HEK293 (cell line): Measurements from ENCODE around the gene NIPAL3.

Source experiments
- CTCF ChIP-seq: fragments of 450-650 bp; formaldehyde crosslinking; IDR thresholded peaks from 2 replicates; pipeline ENCODE4 v1.5.1; 2016; ENCODE audit warnings: missing biosample characterization, missing genetic modification characterization
- ELK4 ChIP-seq: IDR thresholded peaks from 2 replicates; pipeline ENCODE4 v1.6.1; 2011; ENCODE audit warnings: mild to moderate bottlenecking, low read depth, low read length, borderline replicate concordance
- REST ChIP-seq: fragments of 450-650 bp; formaldehyde crosslinking; IDR thresholded peaks from 2 replicates; pipeline ENCODE4 v1.5.1; 2016; ENCODE audit warnings: missing biosample characterization, missing genetic modification characterization
- SP3 ChIP-seq: fragments of 450-650 bp; formaldehyde crosslinking; IDR thresholded peaks from 2 replicates; pipeline ENCODE4 v1.5.1; 2016; ENCODE audit warnings: missing biosample characterization, missing genetic modification characterization
- TRIM28 ChIP-seq: IDR thresholded peaks from 2 replicates; pipeline ENCODE4 v1.6.1; 2011; ENCODE audit warnings: low read length, control low read depth, borderline replicate concordance
- ZBTB44 ChIP-seq: fragments of 450-650 bp; IDR thresholded peaks from 2 replicates; pipeline ENCODE4 v1.5.1; 2018; ENCODE audit warnings: missing biosample characterization, mild to moderate bottlenecking, missing genetic modification characterization
- ZFP41 ChIP-seq: fragments of 450-650 bp; formaldehyde crosslinking; IDR thresholded peaks from 2 replicates; pipeline ENCODE4 v1.5.1; 2016; ENCODE audit warnings: missing biosample characterization, missing genetic modification characterization, borderline replicate concordance
- ZNF121 ChIP-seq: fragments of 450-650 bp; formaldehyde crosslinking; IDR thresholded peaks from 2 replicates; pipeline ENCODE4 v1.5.1; 2016; ENCODE audit warnings: missing biosample characterization, missing genetic modification characterization
- ZNF266 ChIP-seq: fragments of 450-650 bp; formaldehyde crosslinking; IDR thresholded peaks from 2 replicates; pipeline ENCODE4 v1.5.1; 2016; ENCODE audit warnings: missing biosample characterization, missing genetic modification characterization, low read depth
- ZNF670 ChIP-seq: fragments of 450-650 bp; formaldehyde crosslinking; IDR thresholded peaks from 2 replicates; pipeline ENCODE4 v1.5.1; 2016; ENCODE audit warnings: missing biosample characterization, missing genetic modification characterization, low read depth
- ZNF768 ChIP-seq: fragments of 450-650 bp; formaldehyde crosslinking; IDR thresholded peaks from 2 replicates; pipeline ENCODE4 v1.5.1; 2018; ENCODE audit warnings: missing biosample characterization, mild to moderate bottlenecking, missing genetic modification characterization
- ZSCAN30 ChIP-seq: fragments of 450-650 bp; IDR thresholded peaks from 2 replicates; pipeline ENCODE4 v1.5.1; 2018; ENCODE audit warnings: missing biosample characterization, mild to moderate bottlenecking, missing genetic modification characterization, moderate library complexity

- TF ChIP-seq ELK4 = no peak
- no peak for TF ChIP-seq CTCF (tag by site-specific recombination)
- TF ChIP-seq SP3 (tag by site-specific recombination) = no peak
- TF ChIP-seq ZFP41 (tag by site-specific recombination) = no peak
- TF ChIP-seq ZNF266 = no peak
- TF ChIP-seq REST (tag by site-specific recombination) = no peak
- no peak for TF ChIP-seq TRIM28
- TF ChIP-seq ZNF670 (tag by site-specific recombination) = no peak
- no peak for TF ChIP-seq ZSCAN30
- TF ChIP-seq ZNF121 = no peak
- no peak for TF ChIP-seq ZNF768
- TF ChIP-seq ZBTB44 (tag by site-specific recombination) = no peak
These were observed 39.1 kb downstream of the NIPAL3 start for GRCh38 chr1:24454673-24455072.
